Endothelial cell of umbilical vein (primary cell): ENCODE measurements around the gene ANKRD40CL. TPM values are rescaled to one million over a fixed set of nuclear protein-coding genes. Genes with fewer than 3 reads are reported as not detected.

Experiments
- BruUV-seq: library from RNA; stranded (reverse); fragments of 400-500 nt; replicated peaks from 2 replicates; lab custom pipeline; 2021; lab: Mats Ljungman, UMichigan
- CTCF ChIA-PET: fragments of 300-600, 350-600 bp; sonication (Branson Sonifier 250); formaldehyde crosslinking; loops from one replicate; lab custom pipeline; 2021; ENCODE audit warnings: antibody characterized with exemption, inconsistent platforms; lab: Charles Lee
- POLR2A ChIA-PET: fragments of 300-600, 350-600 bp; sonication (Branson Sonifier 250); formaldehyde crosslinking; loops from one replicate; lab custom pipeline; 2021; ENCODE audit warnings: antibody characterized with exemption, inconsistent platforms; lab: Charles Lee
- DNase-seq: peaks from one replicate; pipeline ENCODE4 v3.0.0-alpha.2; 2011; ENCODE audit warnings: low read depth, low spot score
- FAIRE-seq: peaks from 2 replicates; lab custom pipeline; 2011; peaks lifted over from hg19 to GRCh38; lab: Jason Lieb, UNC
- H2AFZ ChIP-seq: 2 replicates; pipeline ENCODE4 v1.6.0; 2012; ENCODE audit warnings: low read depth, low read length, control low read depth, inconsistent platforms
- H3K27ac ChIP-seq: 2 replicates; pipeline ENCODE4 v1.5.1; 2011; ENCODE audit warnings: low read depth, mild to moderate bottlenecking, control low read depth, low read length, moderate library complexity; ENCODE audit not compliant: insufficient read depth
- H3K27me3 ChIP-seq, 2 experiments: 2 replicates each; pipeline versions ENCODE4 v1.6.0 to v1.6.1; 2011; ENCODE audit warnings: low read length in 2 of 2, mixed read lengths in 1 of 2; ENCODE audit not compliant: control insufficient read depth in 2 of 2, insufficient read depth in 2 of 2
- H3K36me3 ChIP-seq, 2 experiments: 2 replicates in 1 of 2; 3 replicates in 1 of 2; pipeline ENCODE4 v1.5.1; 2011; ENCODE audit warnings: low read length in 2 of 2, mild to moderate bottlenecking in 1 of 2, moderate library complexity in 1 of 2; ENCODE audit not compliant: control insufficient read depth in 2 of 2, insufficient read depth in 2 of 2; ENCODE audit errors: extremely low read depth in 1 of 2
- H3K4me1 ChIP-seq: 3 replicates; pipeline ENCODE4 v1.5.1; 2011; ENCODE audit warnings: mild to moderate bottlenecking, low read length; ENCODE audit not compliant: control insufficient read depth, insufficient read depth; ENCODE audit errors: extremely low read depth
- H3K4me2 ChIP-seq: 2 replicates; pipeline ENCODE4 v1.6.1; 2011; ENCODE audit warnings: low read length, control low read depth, mixed read lengths; ENCODE audit not compliant: insufficient read depth
- H3K4me3 ChIP-seq, 3 experiments: fragments of 200-600 bp in 1 of 3; sonication (generic), shearing (Covaris generic) in 1 of 3; replicated peaks in 1 of 3; 2 replicates each; pipeline ENCODE4 v1.5.1; 2011 to 2016; ENCODE audit warnings: control low read depth in 3 of 3, low read length in 3 of 3, mild to moderate bottlenecking in 2 of 3, inconsistent platforms in 1 of 3, low read depth in 1 of 3, moderate library complexity in 1 of 3; ENCODE audit not compliant: insufficient read depth in 1 of 3
- H3K79me2 ChIP-seq: 2 replicates; pipeline ENCODE4 v1.6.0; 2012; ENCODE audit warnings: low read length, inconsistent platforms; ENCODE audit not compliant: control insufficient read depth, insufficient read depth
- H3K9ac ChIP-seq: replicated peaks from 2 replicates; pipeline ENCODE3; 2011; ENCODE audit warnings: low read length, control low read depth; ENCODE audit not compliant: insufficient read depth; ENCODE audit errors: extremely low read depth
- H3K9me1 ChIP-seq: replicated peaks from 3 replicates; pipeline ENCODE4 v1.6.0; 2011; ENCODE audit warnings: mild to moderate bottlenecking, low read length; ENCODE audit not compliant: control insufficient read depth, insufficient read depth; ENCODE audit errors: extremely low read depth
- H3K9me3 ChIP-seq: replicated peaks from 2 replicates; pipeline ENCODE4 v1.5.1; 2012; ENCODE audit warnings: low read length, inconsistent platforms; ENCODE audit not compliant: control insufficient read depth, insufficient read depth
- H4K20me1 ChIP-seq: replicated peaks from 2 replicates; pipeline ENCODE3; 2011; ENCODE audit warnings: mild to moderate bottlenecking, low read length; ENCODE audit not compliant: control insufficient read depth, insufficient read depth; ENCODE audit errors: extremely low read depth
- CTCF ChIP-seq, 2 donors: IDR thresholded peaks; 1 replicate in 1 of 2; 2 replicates in 1 of 2; pipeline ENCODE4 v1.5.1; 2011; ENCODE audit warnings: low read length in 2 of 2, mild to moderate bottlenecking in 2 of 2, moderate library complexity in 2 of 2, control low read depth in 1 of 2, inconsistent platforms in 1 of 2, low read depth in 1 of 2; ENCODE audit not compliant: insufficient read depth in 1 of 2; ENCODE audit errors: extremely low read depth in 1 of 2
- GATA2 ChIP-seq: IDR thresholded peaks from 2 replicates; pipeline ENCODE4 v1.7.0; 2011; ENCODE audit warnings: low read depth, mild to moderate bottlenecking, moderate library complexity, mixed read lengths, low read length; ENCODE audit not compliant: insufficient read length, insufficient read depth
- POLR2AphosphoS5 ChIP-seq: IDR thresholded peaks from 2 replicates; pipeline ENCODE4 v1.6.1; 2012; ENCODE audit warnings: low read depth, mild to moderate bottlenecking, control low read depth, low read length, moderate library complexity; ENCODE audit not compliant: insufficient read depth
- dilution Hi-C: fragments of 300-500 bp; cut with MboI; formaldehyde crosslinking; loops from one replicate; pipeline ENCODE4 v1.15.0; 2019; ENCODE audit warnings: low sequenced_read_pairs; ENCODE audit not compliant: extremely low pct_ligation_motif_present
- intact Hi-C: fragments of 100-400 bp; cut with micrococcal nuclease; formaldehyde crosslinking; loops from one replicate; pipeline ENCODE4 v1.10.0; 2022
- polyA plus RNA-seq, 4 experiments: library from polyadenylated mRNA; depleted of rRNA in 3 of 4; stranded (reverse) in 3 of 4; unstranded in 1 of 4; fragments of >200 nt; gene quantifications; 2 replicates each; pipeline versions ENCODE4 v1.2.1 to v1.2.3, GENCODE V29; 2011 to 2012; ENCODE audit warnings: missing spikeins in 1 of 4
- total RNA-seq: library from RNA; stranded (reverse); gene quantifications from 2 replicates; pipeline ENCODE4 v1.2.3, GENCODE V29; 2021

ANKRD40CL gene
- total and polyA plus RNA-seq, 2 donors (not counting 3 experiments of a cell fraction or from before 2014, with no cell fraction given), result not detected

GRCh38 chr17:50737118-50737698, 30.1 kb downstream of the ANKRD40CL start:
- intact Hi-C loops, result no loop called here

More at GRCh38 chr17:50737118-50737698, 30.1 kb downstream of the ANKRD40CL start:
- peaks cover 15 to 18% of the 10 kb centered on the region in 2 experiments for H3K36me3 ChIP-seq
- no peak overlapping the region for H2AFZ ChIP-seq
- H3K9me1 ChIP-seq, result no peaks in the 10 kb centered on the region
- H3K27me3 ChIP-seq, result no peaks in the 10 kb centered on the region
- no peaks in the 10 kb centered on the region for H3K4me1 ChIP-seq
- H3K27ac ChIP-seq, result no peak overlapping the region
- H3K9ac ChIP-seq, result no peak overlapping the region
- ChIA-PET CTCF (no interaction called here), POLR2A (no interaction called here)
- FAIRE-seq (no peak), DNase-seq (no peak)
- H3K9me3 ChIP-seq, result no peaks in the 10 kb centered on the region
- no peak overlapping the region for H3K4me2 ChIP-seq
- H3K79me2 ChIP-seq, result peaks cover 82% of the 10 kb centered on the region
- TF ChIP-seq CTCF (IDR thresholded peaks at IDR 0.05; ENCODE audit: extremely low read depth in 1 of 2, insufficient read depth in 1 of 2, low read depth in 1 of 2, low read length in 2 of 2) (no peak), GATA2 (no peak), POLR2AphosphoS5 (no peak)
- BruUV-seq, result no TSS peak
- H4K20me1 ChIP-seq, result peaks cover 16% of the 10 kb centered on the region
- dilution Hi-C loops, result no loop called here
- no peak overlapping the region for H3K4me3 ChIP-seq
